ENCODE results near the gene ABCC12.

ABCC12 gene

GRCh38 chr16:48128769-48129168 is 27.0 kb downstream of the ABCC12 start:
- Histone ChIP-seq H2BK120ac (ENCODE audit: low read depth, low read length) (no peak overlapping the region), H3K27me3 (ENCODE audit: control insufficient read depth in 3 of 3, insufficient read depth in 3 of 3, low read depth in 1 of 3, low read length in 3 of 3) (no peaks in the 10 kb centered on the region), H3K23ac (ENCODE audit: low read depth, low read length, poor library complexity) (no peak overlapping the region), H3K4ac (ENCODE audit: low read length) (no peak overlapping the region), H2BK5ac (ENCODE audit: low read length) (no peak overlapping the region), H3K18ac (ENCODE audit: low read length) (no peak overlapping the region), H3K14ac (ENCODE audit: low read length) (no peak overlapping the region), H3K4me2 (ENCODE audit: insufficient read depth, low read length, poor library complexity, severe bottlenecking) (no peak overlapping the region), H4K91ac (ENCODE audit: low read depth, low read length, poor library complexity) (no peak overlapping the region), H3K9ac (ENCODE audit: low read depth, low read length, poor library complexity) (no peak overlapping the region), H3K4me3 (ENCODE audit: low read length in 2 of 2) (no peak overlapping the region), H3K9me3 (replicated peaks in 1 of 2; ENCODE audit: control insufficient read depth in 2 of 2, insufficient read depth in 1 of 2, low read depth in 1 of 2, low read length in 2 of 2) (no peaks in the 10 kb centered on the region), H2BK12ac (ENCODE audit: low read length) (no peak overlapping the region), H2BK15ac (ENCODE audit: low read length) (no peak overlapping the region), H2AK5ac (ENCODE audit: low read depth, low read length) (no peak overlapping the region), H3K4me1 (ENCODE audit: control insufficient read depth in 2 of 2, insufficient read depth in 1 of 2, low read depth in 1 of 2, low read length in 2 of 2) (peaks cover 0 to 5% of the 10 kb centered on the region in 2 donors), H3K27ac (replicated peaks; ENCODE audit: low read length) (no peak overlapping the region), H3K79me1 (ENCODE audit: low read depth, low read length) (no peaks in the 10 kb centered on the region), H2AFZ (ENCODE audit: low read length) (no peak overlapping the region), H3K36me3 (replicated peaks in 1 of 2; ENCODE audit: control insufficient read depth in 2 of 2, insufficient read depth in 2 of 2, low read length in 2 of 2) (no peaks in the 10 kb centered on the region), H4K8ac (ENCODE audit: low read depth, low read length) (no peak overlapping the region)
- no CpG with 5 or more reads among the region's 2 CpGs for WGBS, 2 donors (ENCODE audit: extremely low coverage in 2 of 2, insufficient read length in 2 of 2, insufficient replicate concordance in 1 of 2)
- DNase-seq (ENCODE audit: low spot score) = no peak

- Histone ChIP-seq H3K9me3 (replicated peaks in 1 of 2; ENCODE audit: control insufficient read depth in 2 of 2, insufficient read depth in 1 of 2, low read depth in 1 of 2, low read length in 2 of 2) (no peaks in the 10 kb centered on the region), H3K18ac (ENCODE audit: low read length) (no peak overlapping the region), H3K14ac (ENCODE audit: low read length) (no peak overlapping the region), H4K91ac (ENCODE audit: low read depth, low read length, poor library complexity) (no peak overlapping the region), H3K23ac (ENCODE audit: low read depth, low read length, poor library complexity) (no peak overlapping the region), H3K27me3 (ENCODE audit: control insufficient read depth in 3 of 3, insufficient read depth in 3 of 3, low read depth in 1 of 3, low read length in 3 of 3) (no peaks in the 10 kb centered on the region), H3K4ac (ENCODE audit: low read length) (no peak overlapping the region), H2BK120ac (ENCODE audit: low read depth, low read length) (no peak overlapping the region), H3K9ac (ENCODE audit: low read depth, low read length, poor library complexity) (peak overlapping the region; percentile 32), H3K27ac (replicated peaks; ENCODE audit: low read length) (no peak overlapping the region), H2BK5ac (ENCODE audit: low read length) (no peak overlapping the region), H3K79me1 (ENCODE audit: low read depth, low read length) (no peaks in the 10 kb centered on the region), H3K4me1 (ENCODE audit: control insufficient read depth in 2 of 2, insufficient read depth in 1 of 2, low read depth in 1 of 2, low read length in 2 of 2) (peaks cover 0 to 9% of the 10 kb centered on the region in 2 donors), H3K4me3 (ENCODE audit: low read length in 2 of 2) (no peak overlapping the region), H2AFZ (ENCODE audit: low read length) (no peak overlapping the region), H4K8ac (ENCODE audit: low read depth, low read length) (no peak overlapping the region), H3K4me2 (ENCODE audit: insufficient read depth, low read length, poor library complexity, severe bottlenecking) (no peak overlapping the region), H2BK12ac (ENCODE audit: low read length) (no peak overlapping the region), H3K36me3 (replicated peaks in 1 of 2; ENCODE audit: control insufficient read depth in 2 of 2, insufficient read depth in 2 of 2, low read length in 2 of 2) (no peaks in the 10 kb centered on the region), H2BK15ac (ENCODE audit: low read length) (no peak overlapping the region), H2AK5ac (ENCODE audit: low read depth, low read length) (no peak overlapping the region)
- DNase-seq (ENCODE audit: low spot score) = no peak
- WGBS, 2 donors (ENCODE audit: extremely low coverage in 2 of 2, insufficient read length in 2 of 2, insufficient replicate concordance in 1 of 2) = no CpG with 5 or more reads among the region's 13 CpGs
These were observed 28.8 kb downstream of the ABCC12 start for GRCh38 chr16:48126801-48127644.

GRCh38 chr16:48125888-48126287 is 29.9 kb downstream of the ABCC12 start:
- Histone ChIP-seq H3K23ac (ENCODE audit: low read depth, low read length, poor library complexity) (no peak overlapping the region), H3K27me3 (ENCODE audit: control insufficient read depth in 3 of 3, insufficient read depth in 3 of 3, low read depth in 1 of 3, low read length in 3 of 3) (no peaks in the 10 kb centered on the region)
- no CpG with 5 or more reads among the region's 5 CpGs for WGBS, 2 donors (ENCODE audit: extremely low coverage in 2 of 2, insufficient read length in 2 of 2, insufficient replicate concordance in 1 of 2)

GRCh38 chr16:48124266-48124665 is 31.5 kb downstream of the ABCC12 start:
- Histone ChIP-seq H2BK15ac (ENCODE audit: low read length) (no peak overlapping the region), H3K9ac (ENCODE audit: low read depth, low read length, poor library complexity) (no peak overlapping the region), H4K91ac (ENCODE audit: low read depth, low read length, poor library complexity) (no peak overlapping the region), H3K23ac (ENCODE audit: low read depth, low read length, poor library complexity) (no peak overlapping the region), H3K4me1 (ENCODE audit: control insufficient read depth in 2 of 2, insufficient read depth in 1 of 2, low read depth in 1 of 2, low read length in 2 of 2) (peaks cover 0 to 9% of the 10 kb centered on the region in 2 donors), H2AFZ (ENCODE audit: low read length) (no peak overlapping the region), H3K14ac (ENCODE audit: low read length) (no peak overlapping the region), H2BK5ac (ENCODE audit: low read length) (no peak overlapping the region), H2AK5ac (ENCODE audit: low read depth, low read length) (no peak overlapping the region), H2BK120ac (ENCODE audit: low read depth, low read length) (no peak overlapping the region), H3K9me3 (replicated peaks in 1 of 2; ENCODE audit: control insufficient read depth in 2 of 2, insufficient read depth in 1 of 2, low read depth in 1 of 2, low read length in 2 of 2) (no peaks in the 10 kb centered on the region), H3K27ac (replicated peaks; ENCODE audit: low read length) (no peak overlapping the region), H3K4me2 (ENCODE audit: insufficient read depth, low read length, poor library complexity, severe bottlenecking) (no peak overlapping the region), H2BK12ac (ENCODE audit: low read length) (no peak overlapping the region), H4K8ac (ENCODE audit: low read depth, low read length) (no peak overlapping the region), H3K79me1 (ENCODE audit: low read depth, low read length) (no peaks in the 10 kb centered on the region), H3K36me3 (replicated peaks in 1 of 2; ENCODE audit: control insufficient read depth in 2 of 2, insufficient read depth in 2 of 2, low read length in 2 of 2) (no peaks in the 10 kb centered on the region), H3K4me3 (ENCODE audit: low read length in 2 of 2) (no peak overlapping the region), H3K27me3 (ENCODE audit: control insufficient read depth in 3 of 3, insufficient read depth in 3 of 3, low read depth in 1 of 3, low read length in 3 of 3) (no peaks in the 10 kb centered on the region), H3K4ac (ENCODE audit: low read length) (no peak overlapping the region), H3K18ac (ENCODE audit: low read length) (peak overlapping the region; percentile 39)
- WGBS, 2 donors (ENCODE audit: extremely low coverage in 2 of 2, insufficient read length in 2 of 2, insufficient replicate concordance in 1 of 2) = no CpG with 5 or more reads among the region's 2 CpGs
- no peak for DNase-seq (ENCODE audit: low spot score)

More at GRCh38 chr16:48125888-48126287, 29.9 kb downstream of the ABCC12 start:
- H3K27ac ChIP-seq (replicated peaks; ENCODE audit: low read length) = no peak overlapping the region
- H4K8ac ChIP-seq (ENCODE audit: low read depth, low read length) = no peak overlapping the region
- no peak overlapping the region for H2BK15ac ChIP-seq (ENCODE audit: low read length)
- H3K4me3 ChIP-seq (ENCODE audit: low read length in 2 of 2) = no peak overlapping the region
- H3K4me1 ChIP-seq (ENCODE audit: control insufficient read depth in 2 of 2, insufficient read depth in 1 of 2, low read depth in 1 of 2, low read length in 2 of 2) = peaks cover 0 to 9% of the 10 kb centered on the region in 2 donors
- no peak overlapping the region for H3K14ac ChIP-seq (ENCODE audit: low read length)
- H3K79me1 ChIP-seq (ENCODE audit: low read depth, low read length) = no peaks in the 10 kb centered on the region
- H3K9ac ChIP-seq (ENCODE audit: low read depth, low read length, poor library complexity) = no peak overlapping the region
- no peak overlapping the region for H3K18ac ChIP-seq (ENCODE audit: low read length)
- no peak overlapping the region for H3K4me2 ChIP-seq (ENCODE audit: insufficient read depth, low read length, poor library complexity, severe bottlenecking)
- no peak overlapping the region for H2BK12ac ChIP-seq (ENCODE audit: low read length)
- H2BK5ac ChIP-seq (ENCODE audit: low read length) = no peak overlapping the region
- no peaks in the 10 kb centered on the region for H3K36me3 ChIP-seq (replicated peaks in 1 of 2; ENCODE audit: control insufficient read depth in 2 of 2, insufficient read depth in 2 of 2, low read length in 2 of 2)
- no peak for DNase-seq (ENCODE audit: low spot score)
- H2BK120ac ChIP-seq (ENCODE audit: low read depth, low read length) = no peak overlapping the region
- no peaks in the 10 kb centered on the region for H3K9me3 ChIP-seq (replicated peaks in 1 of 2; ENCODE audit: control insufficient read depth in 2 of 2, insufficient read depth in 1 of 2, low read depth in 1 of 2, low read length in 2 of 2)
- H3K4ac ChIP-seq (ENCODE audit: low read length) = no peak overlapping the region
- no peak overlapping the region for H4K91ac ChIP-seq (ENCODE audit: low read depth, low read length, poor library complexity)
- H2AFZ ChIP-seq (ENCODE audit: low read length) = no peak overlapping the region
- H2AK5ac ChIP-seq (ENCODE audit: low read depth, low read length) = no peak overlapping the region
